Suppressor macrophage (primary cell): ENCODE measurements around the gene MACROD1.

Experiments used
- DNase-seq, 4 experiments: peaks; one replicate each; pipeline ENCODE4 v3.0.0-alpha.2; 2020 to 2022

Gene MACROD1

GRCh38 chr11:64072871-64073270 is 93.0 kb downstream of the MACROD1 start:
- no peak for DNase-seq

- no peak for DNase-seq
These were observed 93.5 kb downstream of the MACROD1 start for GRCh38 chr11:64072403-64072802.

GRCh38 chr11:64071849-64072248 is 94.1 kb downstream of the MACROD1 start:
- DNase-seq = no peak

GRCh38 chr11:64070314-64070681 is 95.6 kb downstream of the MACROD1 start:
- no peak for DNase-seq

GRCh38 chr11:64069401-64070313 is 96.3 kb downstream of the MACROD1 start:
- DNase-seq = no peak

GRCh38 chr11:64068705-64069400 is 97.1 kb downstream of the MACROD1 start:
- DNase-seq = no peak

- no peak for DNase-seq
These were observed 98.5 kb downstream of the MACROD1 start for GRCh38 chr11:64067230-64067993.

- DNase-seq = no peak
These were observed 100.2 kb downstream of the MACROD1 start for GRCh38 chr11:64065712-64066111.

GRCh38 chr11:64065141-64065465 is 100.8 kb downstream of the MACROD1 start:
- no peak for DNase-seq

- DNase-seq = no peak
These were observed 101.4 kb downstream of the MACROD1 start for GRCh38 chr11:64064374-64065140.

- no peak for DNase-seq
These were observed 102.1 kb downstream of the MACROD1 start for GRCh38 chr11:64063777-64064176.

GRCh38 chr11:64062185-64063039 is 103.5 kb downstream of the MACROD1 start:
- DNase-seq = no peak

GRCh38 chr11:64060861-64061444 is 105.0 kb downstream of the MACROD1 start:
- DNase-seq = peak; percentile 47 to 80 (median 60)

- no peak for DNase-seq
These were observed 105.6 kb downstream of the MACROD1 start for GRCh38 chr11:64060263-64060860.

GRCh38 chr11:64059339-64060140 is 106.4 kb downstream of the MACROD1 start:
- DNase-seq = no peak

GRCh38 chr11:64058494-64058893 is 107.4 kb downstream of the MACROD1 start:
- DNase-seq = no peak

GRCh38 chr11:64057890-64058289 is 108.0 kb downstream of the MACROD1 start:
- DNase-seq = no peak

- no peak for DNase-seq
These were observed 109.1 kb downstream of the MACROD1 start for GRCh38 chr11:64056861-64057260.

GRCh38 chr11:64056213-64056785 is 109.6 kb downstream of the MACROD1 start:
- DNase-seq = no peak
